Memory B cell (primary cell): Measurements from ENCODE around the gene SELENON.

Source experiments
- ATAC-seq: fragments of 150-1000 bp; cut with Tn5 transposase; 2 replicates; pipeline ENCODE4 v1.10.0; 2021; ENCODE audit warnings: low read depth, mild to moderate bottlenecking, moderate library complexity
- DNase-seq, 2 donors: peaks; one replicate each; pipeline ENCODE4 v3.0.0; 2022; ENCODE audit warnings: low spot score in 2 of 2
- H3K27ac Mint-ChIP-seq: one replicate; pipeline ENCODE4 v1.8.0; 2022; ENCODE audit warnings: mild to moderate bottlenecking, moderate library complexity, mixed read lengths
- H3K27me3 Mint-ChIP-seq: one replicate; pipeline ENCODE4 v1.8.0; 2022; ENCODE audit warnings: mixed read lengths
- H3K36me3 Mint-ChIP-seq: one replicate; pipeline ENCODE4 v1.8.0; 2022; ENCODE audit warnings: mild to moderate bottlenecking, mixed read lengths
- H3K4me1 Mint-ChIP-seq: one replicate; pipeline ENCODE4 v1.8.0; 2022; ENCODE audit warnings: mixed read lengths
- H3K4me3 Mint-ChIP-seq: one replicate; pipeline ENCODE4 v1.8.0; 2022; ENCODE audit warnings: mild to moderate bottlenecking, moderate library complexity, mixed read lengths
- H3K9me3 Mint-ChIP-seq: one replicate; pipeline ENCODE4 v1.8.0; 2022; ENCODE audit warnings: mixed read lengths

The SELENON gene

DNA sequence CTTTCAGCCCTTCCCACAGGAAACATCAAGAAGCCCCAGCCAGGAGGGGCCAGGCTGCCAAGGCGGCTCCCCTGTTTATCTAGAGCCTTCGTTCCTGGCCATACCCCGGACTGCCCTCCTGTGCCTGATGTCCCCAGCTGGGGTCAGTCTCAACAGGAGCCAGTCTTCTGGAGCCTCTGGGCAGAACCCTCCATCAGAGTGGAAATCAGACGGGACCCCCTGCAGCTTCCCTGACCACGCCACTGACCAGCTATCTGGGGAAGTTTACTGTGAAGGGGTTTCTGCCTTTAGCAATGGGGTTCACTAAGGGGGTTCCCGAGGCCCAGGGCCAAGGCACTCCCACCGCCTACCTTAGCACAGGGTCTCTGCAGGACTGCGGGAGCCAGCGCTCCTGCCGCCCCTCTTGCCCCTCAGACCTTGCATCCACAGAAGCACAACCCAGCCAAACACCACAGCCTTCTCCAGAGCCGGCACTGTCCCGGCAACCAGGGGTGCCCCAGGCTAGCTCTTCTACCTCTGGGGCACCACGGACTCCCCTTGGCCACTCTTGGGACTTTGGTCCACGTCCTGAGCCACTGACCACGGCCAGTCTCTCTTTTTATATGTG is 16.2 kb downstream of the SELENON start:
- Mint-ChIP-seq H3K27ac (no peak overlapping the region), H3K27me3 (no peaks in the 10 kb centered on the region), H3K4me3 (no peak overlapping the region), H3K36me3 (no peaks in the 10 kb centered on the region), H3K9me3 (no peaks in the 10 kb centered on the region), H3K4me1 (peaks cover 17% of the 10 kb centered on the region)
- ATAC-seq (no peak), DNase-seq (no peak)

DNA sequence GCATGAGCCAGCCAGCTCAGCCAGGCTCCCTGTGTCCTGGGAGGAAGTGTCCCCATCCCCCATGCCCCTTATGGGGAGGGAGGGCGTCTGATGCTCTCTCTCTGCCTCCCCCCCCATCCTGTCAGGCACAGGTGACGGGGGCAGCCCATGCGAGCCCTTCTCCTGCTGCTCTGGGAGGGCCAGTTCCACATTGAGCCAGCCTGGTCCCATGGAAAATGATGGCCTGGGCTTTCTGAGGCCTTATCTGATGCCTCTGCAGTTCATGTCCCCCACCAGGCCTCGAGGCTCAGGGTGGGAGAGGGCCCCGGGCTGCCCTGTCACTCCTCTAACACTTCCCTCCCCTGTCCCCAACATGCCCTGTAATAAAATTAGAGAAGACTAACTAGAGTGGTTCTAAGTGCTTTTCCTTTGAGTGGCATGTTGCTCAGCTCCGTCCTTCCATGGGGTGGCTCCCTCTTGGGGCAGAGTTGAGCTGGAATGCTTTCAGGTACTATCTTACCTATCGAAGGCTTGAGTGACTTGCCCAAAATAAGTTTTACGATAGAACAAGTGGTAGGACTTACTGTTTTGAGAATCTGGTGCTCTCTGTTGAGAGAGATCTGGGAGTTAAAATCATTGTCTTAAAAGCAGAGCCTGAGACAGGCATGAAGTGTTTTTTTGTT is 18.0 kb downstream of the SELENON start:
- Mint-ChIP-seq H3K36me3 (no peaks in the 10 kb centered on the region), H3K4me1 (peaks cover 27% of the 10 kb centered on the region), H3K27me3 (no peaks in the 10 kb centered on the region), H3K4me3 (peak overlapping the region; percentile 94), H3K9me3 (no peaks in the 10 kb centered on the region), H3K27ac (no peak overlapping the region)
- ATAC-seq (no peak), DNase-seq (no peak)

DNA sequence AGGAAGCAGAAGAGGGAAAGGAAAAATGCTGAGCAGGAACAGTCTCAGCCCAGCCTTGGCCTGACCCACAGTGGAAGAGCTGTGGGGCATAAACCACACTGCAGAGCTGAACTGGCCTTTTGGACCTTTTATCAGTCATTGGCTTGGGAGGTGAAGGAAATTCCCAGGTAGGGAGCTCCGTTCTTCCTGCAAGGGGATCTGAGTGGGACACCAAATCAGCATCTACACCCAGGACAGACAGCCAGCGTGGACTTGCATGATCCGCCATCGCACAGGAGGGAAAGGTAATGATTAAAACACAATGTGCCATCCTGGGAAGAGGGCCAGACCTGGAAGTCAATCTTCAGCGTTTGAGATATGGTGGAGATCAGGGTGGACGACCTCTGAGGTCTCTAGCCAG is 18.6 kb downstream of the SELENON start:
- peaks cover 27% of the 10 kb centered on the region for H3K4me1 Mint-ChIP-seq
- DNase-seq (no peak), ATAC-seq (no peak)
- H3K36me3 Mint-ChIP-seq, result no peaks in the 10 kb centered on the region
- H3K27ac Mint-ChIP-seq, result no peak overlapping the region
- peak overlapping the region; percentile 94 for H3K4me3 Mint-ChIP-seq
- H3K27me3 Mint-ChIP-seq, result no peaks in the 10 kb centered on the region
- no peaks in the 10 kb centered on the region for H3K9me3 Mint-ChIP-seq

DNA sequence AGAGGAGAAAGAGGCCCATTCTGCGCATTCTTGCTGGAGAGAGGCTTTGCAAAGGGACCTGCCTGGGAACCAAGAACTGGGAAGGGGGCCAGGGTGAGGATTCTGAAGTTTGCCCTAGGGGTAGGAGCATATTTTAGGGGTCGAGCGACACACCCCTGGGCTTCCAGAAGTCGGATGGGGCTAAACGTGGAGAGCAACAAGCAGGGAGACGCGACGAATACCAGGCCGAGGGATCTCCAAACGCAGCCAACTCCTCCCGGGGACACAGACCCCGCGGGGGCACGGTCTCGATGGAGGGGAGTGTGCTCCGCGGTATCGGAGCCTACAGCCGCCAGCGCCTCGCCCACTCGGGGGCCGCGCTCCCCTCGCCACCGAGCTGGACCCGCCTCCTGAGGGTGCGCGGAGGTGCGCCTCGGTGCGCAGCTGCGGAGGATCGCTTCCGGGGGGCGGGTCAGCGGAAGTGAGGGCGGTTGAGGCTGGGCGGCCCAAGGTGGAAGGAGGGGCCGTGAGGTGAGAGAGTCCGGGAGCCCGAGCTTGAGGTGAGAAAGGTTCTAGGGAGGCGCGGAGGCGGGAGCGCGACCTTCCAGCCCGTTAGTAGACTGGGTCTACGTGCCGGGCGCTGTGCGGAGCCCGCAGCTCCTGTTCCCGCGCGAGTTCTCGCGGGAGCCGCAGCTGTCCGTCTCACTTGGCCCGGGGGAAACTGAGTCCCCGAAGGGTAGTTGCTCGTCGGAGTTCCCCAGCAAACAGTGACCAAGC is 19.7 kb downstream of the SELENON start, which contains the start of gene MTFR1L:
Gene MTFR1L (plus strand): TSS at position 464 of the 756 bp plus-strand sequence. CDS start 3,151 bp downstream, outside the sequence.
- Mint-ChIP-seq H3K27ac (peak within 1 kb of the TSS; percentile 93), H3K36me3 (no peaks in the 10 kb centered on the region), H3K4me1 (peaks cover 27% of the 10 kb centered on the region), H3K4me3 (peak within 1 kb of the TSS; percentile 94), H3K27me3 (no peaks in the 10 kb centered on the region), H3K9me3 (no peaks in the 10 kb centered on the region)
- peak; percentile 84 for ATAC-seq
- DNase-seq, result peak; percentile 86 to 87

DNA sequence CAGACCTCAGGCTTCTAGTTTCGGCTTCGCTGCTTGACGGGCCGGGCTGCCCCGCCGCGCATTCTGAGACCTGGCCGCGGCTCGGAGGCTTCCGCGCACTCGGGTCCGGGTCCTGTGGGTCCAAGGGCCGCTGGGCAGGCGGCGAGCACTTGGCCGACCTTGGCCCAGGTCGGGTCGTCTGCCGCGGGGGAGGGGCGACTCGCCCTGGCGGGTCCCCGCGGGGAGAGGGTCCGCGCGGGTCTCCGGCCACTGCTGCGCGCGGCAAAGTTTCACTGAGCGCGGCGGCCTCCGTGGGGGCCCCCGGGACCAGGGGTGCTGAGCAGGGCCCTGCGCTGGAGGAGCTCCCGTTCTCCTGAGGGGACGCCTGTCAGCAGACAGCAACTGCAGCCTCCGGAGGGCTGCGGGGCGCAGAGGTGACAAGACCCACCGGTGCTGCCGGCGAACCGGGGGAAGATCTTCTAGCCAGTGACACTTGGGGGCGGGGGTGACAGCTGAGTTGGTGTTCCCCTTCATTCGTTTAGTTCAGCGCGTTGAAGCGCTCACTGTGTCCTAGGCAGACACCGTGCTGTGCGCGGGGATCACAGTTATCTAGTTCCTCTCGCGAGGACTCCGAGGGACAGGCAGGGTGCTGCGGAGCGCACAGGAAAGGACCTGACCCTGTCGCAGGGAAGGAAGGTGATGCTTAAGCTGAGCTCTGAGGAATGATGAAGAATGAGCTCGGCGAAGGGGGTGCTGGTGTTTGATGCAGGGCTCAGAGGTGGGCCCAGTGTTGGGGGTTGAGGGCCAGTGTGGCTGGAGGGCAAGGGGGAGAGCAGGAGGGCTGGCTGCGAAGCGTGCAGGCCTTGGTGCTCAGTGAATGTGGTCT is 20.5 kb downstream of the SELENON start:
- Mint-ChIP-seq H3K36me3 (no peaks in the 10 kb centered on the region), H3K9me3 (no peaks in the 10 kb centered on the region), H3K27ac (peak overlapping the region; percentile 93), H3K4me1 (peaks cover 27% of the 10 kb centered on the region), H3K4me3 (peak overlapping the region; percentile 94), H3K27me3 (no peaks in the 10 kb centered on the region)
- DNase-seq (peak; percentile 62 to 67), ATAC-seq (peak; percentile 70)

DNA sequence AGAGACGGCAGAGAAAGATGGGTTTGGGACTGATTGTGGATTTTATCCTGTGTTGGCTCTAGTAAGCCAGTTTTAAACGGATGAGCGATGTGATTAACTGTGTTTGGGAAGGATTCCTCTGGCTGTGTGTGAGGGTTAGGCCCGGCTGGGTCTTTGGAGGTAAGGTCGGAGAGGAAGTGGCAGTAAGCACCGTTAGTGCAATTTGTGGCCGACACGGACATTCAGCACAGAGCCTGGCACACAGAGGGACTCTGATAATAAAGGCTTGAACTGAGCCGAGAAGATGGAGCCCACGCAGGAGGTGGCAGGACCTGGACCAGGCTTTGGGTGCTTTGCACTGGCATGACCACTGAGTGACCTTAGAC is 21.1 kb downstream of the SELENON start:
- Mint-ChIP-seq H3K27me3 (no peaks in the 10 kb centered on the region), H3K27ac (peak overlapping the region; percentile 93), H3K36me3 (peaks cover 1% of the 10 kb centered on the region), H3K4me3 (peak overlapping the region; percentile 94), H3K9me3 (no peaks in the 10 kb centered on the region), H3K4me1 (peaks cover 27% of the 10 kb centered on the region)
- ATAC-seq (no peak), DNase-seq (no peak)

DNA sequence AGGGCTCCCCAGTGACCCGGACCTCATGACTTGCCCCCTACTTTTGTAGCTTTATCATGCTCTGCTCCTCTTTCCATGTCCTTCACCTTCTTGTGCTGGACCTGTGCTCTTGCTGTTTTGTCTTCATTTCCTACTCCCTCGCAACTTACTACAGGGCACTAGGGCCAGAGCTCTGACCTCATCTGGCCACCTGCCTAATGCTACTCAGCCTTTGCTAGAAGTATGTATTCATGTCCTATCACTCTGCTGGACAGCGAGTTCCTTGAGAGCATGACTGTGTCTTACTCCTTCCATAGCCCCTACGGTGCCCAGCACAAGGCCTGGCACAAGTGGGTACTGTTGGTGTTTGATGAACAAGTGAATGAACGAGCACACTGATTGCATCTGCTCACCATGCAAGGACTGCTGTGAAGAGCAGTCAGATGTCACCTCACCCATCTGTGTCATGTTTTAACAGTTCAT is 21.7 kb downstream of the SELENON start:
- ATAC-seq, result no peak
- peak overlapping the region; percentile 93 for H3K27ac Mint-ChIP-seq
- peaks cover 27% of the 10 kb centered on the region for H3K4me1 Mint-ChIP-seq
- H3K9me3 Mint-ChIP-seq, result no peaks in the 10 kb centered on the region
- H3K27me3 Mint-ChIP-seq, result no peaks in the 10 kb centered on the region
- no peak for DNase-seq
- peak overlapping the region; percentile 94 for H3K4me3 Mint-ChIP-seq
- peaks cover 7% of the 10 kb centered on the region for H3K36me3 Mint-ChIP-seq

DNA sequence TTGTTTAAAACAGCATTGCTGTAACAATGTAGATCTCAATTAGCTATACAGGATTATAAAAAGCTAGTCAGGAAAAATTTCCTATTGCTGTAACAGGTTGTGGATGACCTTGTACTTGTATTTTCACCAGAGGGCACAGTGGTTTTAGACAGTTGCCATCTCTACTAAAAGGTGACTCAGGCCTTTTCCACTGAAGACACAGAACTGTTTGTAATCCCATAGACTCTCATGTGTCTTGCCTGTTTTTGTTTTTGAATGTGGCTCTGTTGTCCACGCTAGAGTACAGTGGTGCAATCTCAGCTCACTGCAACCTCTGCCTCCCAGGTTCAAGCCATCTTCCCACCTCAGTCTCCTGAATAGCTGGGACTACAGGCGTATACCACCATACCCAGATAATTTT is 25.6 kb downstream of the SELENON start:
- H3K27me3 Mint-ChIP-seq, result no peaks in the 10 kb centered on the region
- H3K36me3 Mint-ChIP-seq, result peaks cover 20% of the 10 kb centered on the region
- H3K27ac Mint-ChIP-seq, result no peak overlapping the region
- DNase-seq, result no peak
- peaks cover 16% of the 10 kb centered on the region for H3K4me1 Mint-ChIP-seq
- H3K9me3 Mint-ChIP-seq, result no peaks in the 10 kb centered on the region
- no peak overlapping the region for H3K4me3 Mint-ChIP-seq
- no peak for ATAC-seq

DNA sequence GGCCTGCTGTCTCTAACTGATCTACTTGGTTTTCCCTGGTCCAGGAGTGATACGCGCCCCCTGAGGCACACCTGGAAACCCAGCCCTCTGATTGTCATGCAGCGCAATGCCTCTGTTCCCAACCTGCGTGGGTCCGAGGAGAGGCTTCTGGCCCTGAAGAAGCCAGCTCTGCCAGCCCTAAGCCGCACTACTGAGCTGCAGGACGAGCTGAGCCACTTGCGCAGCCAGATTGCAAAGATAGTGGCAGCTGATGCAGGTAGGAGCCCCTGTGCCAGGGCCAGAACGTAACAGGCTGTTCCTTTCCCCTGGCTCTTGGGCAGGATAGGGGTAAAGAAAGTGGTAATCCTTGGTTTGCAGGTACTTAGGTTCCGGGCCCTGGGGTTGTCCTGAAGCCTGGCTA is 26.6 kb downstream of the SELENON start:
- H3K4me1 Mint-ChIP-seq, result peaks cover 6% of the 10 kb centered on the region
- ATAC-seq, result no peak

DNA sequence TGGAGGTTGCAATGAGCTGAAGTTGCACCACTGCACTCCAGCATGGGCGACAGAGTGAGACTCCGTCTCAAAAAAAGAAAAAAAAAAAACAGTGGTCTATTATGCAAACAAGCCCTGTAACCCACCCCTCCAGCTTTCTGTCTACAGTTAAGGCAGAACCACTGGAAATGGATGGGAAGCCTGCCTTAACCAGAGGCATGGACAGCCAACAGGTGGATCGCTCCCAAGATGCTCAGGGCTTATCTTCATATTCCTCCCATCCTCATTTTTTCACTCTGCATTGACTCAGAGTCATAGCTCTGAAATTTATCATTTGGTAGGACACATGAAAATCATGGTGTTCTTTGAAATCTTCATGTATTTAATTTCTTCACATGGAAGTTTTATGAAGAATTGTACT is 28.5 kb downstream of the SELENON start:
- ATAC-seq, result no peak
- Mint-ChIP-seq H3K4me1 (no peaks in the 10 kb centered on the region), H3K27ac (no peak overlapping the region), H3K36me3 (peaks cover 24% of the 10 kb centered on the region), H3K4me3 (no peak overlapping the region), H3K9me3 (no peaks in the 10 kb centered on the region), H3K27me3 (no peaks in the 10 kb centered on the region)
- DNase-seq, result no peak

More for the DNA sequence above, 26.6 kb downstream of the SELENON start:
- no peak overlapping the region for H3K4me3 Mint-ChIP-seq
- H3K9me3 Mint-ChIP-seq, result no peaks in the 10 kb centered on the region
- DNase-seq, result no peak
- no peak overlapping the region for H3K27ac Mint-ChIP-seq
- peaks cover 24% of the 10 kb centered on the region for H3K36me3 Mint-ChIP-seq
- no peaks in the 10 kb centered on the region for H3K27me3 Mint-ChIP-seq

DNA sequence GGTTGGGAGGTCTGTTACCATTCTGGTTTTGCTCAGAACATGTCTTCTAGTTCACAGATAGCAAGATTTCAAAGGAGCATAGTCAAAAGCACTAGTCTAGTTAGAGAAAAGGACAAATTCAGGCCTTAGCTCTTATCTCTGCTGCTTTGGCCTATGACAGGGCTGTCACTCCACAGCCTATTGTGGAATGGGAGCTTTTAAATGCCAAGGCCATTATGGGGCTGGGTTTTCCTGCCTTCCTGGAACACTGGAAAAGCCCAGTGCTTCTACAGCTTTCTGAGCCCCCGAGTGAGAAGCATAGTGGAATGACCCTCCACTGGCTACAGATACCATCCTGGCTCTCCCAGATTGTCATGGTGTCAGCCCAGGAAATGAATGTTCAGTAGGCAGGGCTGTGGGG is 29.1 kb downstream of the SELENON start:
- H3K4me1 Mint-ChIP-seq, result no peaks in the 10 kb centered on the region
- no peak overlapping the region for H3K27ac Mint-ChIP-seq
- H3K36me3 Mint-ChIP-seq, result peaks cover 24% of the 10 kb centered on the region
- ATAC-seq (no peak), DNase-seq (no peak)
- H3K4me3 Mint-ChIP-seq, result no peak overlapping the region
- H3K9me3 Mint-ChIP-seq, result no peaks in the 10 kb centered on the region
- H3K27me3 Mint-ChIP-seq, result no peaks in the 10 kb centered on the region

DNA sequence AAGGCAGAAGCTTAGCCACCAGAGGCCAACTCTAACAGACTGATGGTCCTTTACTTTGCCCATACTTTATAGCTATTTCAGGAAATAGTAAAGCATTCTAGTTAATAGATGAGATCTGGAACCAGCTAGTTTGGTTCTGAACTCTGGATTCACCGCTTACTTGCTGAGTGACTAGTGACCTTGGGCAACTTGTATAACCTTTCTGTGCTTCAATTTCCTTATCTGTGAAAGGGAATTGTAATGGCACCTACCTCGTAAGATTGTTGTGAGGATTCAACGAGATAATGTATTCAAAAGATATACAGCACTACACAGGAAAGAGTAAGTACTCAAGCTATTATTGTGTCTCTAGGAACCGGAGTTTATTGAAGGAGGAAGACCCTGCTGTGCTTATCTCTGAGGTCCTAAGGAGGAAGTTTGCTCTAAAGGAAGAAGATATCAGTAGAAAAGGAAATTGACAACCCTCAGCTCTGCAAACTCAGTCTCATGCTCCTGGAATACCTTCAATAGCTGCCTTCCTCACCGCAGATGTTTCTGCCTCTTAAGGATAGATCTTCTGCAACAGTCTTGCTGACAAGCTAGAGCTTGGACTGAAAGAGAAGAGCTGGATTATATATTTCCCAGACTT is 31.7 kb downstream of the SELENON start:
- ATAC-seq (no peak), DNase-seq (no peak)
- H3K27me3 Mint-ChIP-seq, result no peaks in the 10 kb centered on the region
- no peaks in the 10 kb centered on the region for H3K4me1 Mint-ChIP-seq
- peaks cover 20% of the 10 kb centered on the region for H3K36me3 Mint-ChIP-seq
- H3K9me3 Mint-ChIP-seq, result no peaks in the 10 kb centered on the region
- no peak overlapping the region for H3K27ac Mint-ChIP-seq
- H3K4me3 Mint-ChIP-seq, result no peak overlapping the region

DNA sequence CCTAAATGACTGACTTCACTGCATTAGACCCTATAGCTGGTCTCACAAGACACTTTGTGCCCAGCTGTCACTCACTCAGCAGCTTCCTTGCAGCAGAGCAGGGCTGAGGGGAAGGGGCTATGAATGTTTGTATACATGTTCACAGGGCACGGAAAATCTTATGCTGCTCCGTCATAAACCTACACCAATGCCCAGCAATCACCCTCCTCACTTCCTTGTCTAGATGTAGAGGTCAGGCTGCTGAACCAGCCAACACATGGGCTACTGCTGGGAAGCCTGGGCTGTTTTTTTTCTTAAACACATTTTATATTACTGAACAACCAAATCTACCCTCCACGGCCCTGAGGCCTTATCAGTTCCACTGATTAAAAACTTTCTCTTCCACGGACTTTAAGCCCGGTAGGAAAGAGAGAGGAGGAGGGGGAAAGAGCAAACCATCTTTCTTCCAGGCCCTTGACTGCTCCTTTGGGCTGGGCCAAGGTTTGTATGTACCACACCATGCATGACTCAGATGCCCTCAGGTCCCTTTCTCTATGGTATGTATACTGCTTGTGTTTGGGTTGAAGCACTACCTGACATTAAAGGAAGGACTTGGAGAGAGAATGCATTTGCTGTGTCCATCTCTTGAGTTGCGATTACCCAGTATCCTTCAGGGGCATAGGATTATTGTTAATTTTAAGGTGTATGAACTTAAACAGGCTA is 32.5 kb downstream of the SELENON start:
- Mint-ChIP-seq H3K4me1 (no peaks in the 10 kb centered on the region), H3K27ac (no peak overlapping the region), H3K36me3 (peaks cover 20% of the 10 kb centered on the region), H3K27me3 (no peaks in the 10 kb centered on the region), H3K4me3 (no peak overlapping the region), H3K9me3 (no peaks in the 10 kb centered on the region)
- DNase-seq, result no peak
- no peak for ATAC-seq
